Fibroblast of lung (primary cell): ENCODE results near the gene PCDHGA1. TPM values are rescaled to one million over a fixed set of nuclear protein-coding genes. Genes with fewer than 3 reads are reported as not detected.

Source experiments
- DNase-seq, 2 donors: peaks; one replicate each; pipeline versions ENCODE4 v3.0.0 to v3.0.0-alpha.2; 2010; ENCODE audit warnings: low read depth in 2 of 2
- H2AFZ ChIP-seq: 2 replicates; pipeline ENCODE4 v1.5.1; 2012; ENCODE audit warnings: low read length, control low read depth, inconsistent platforms
- H3K27ac ChIP-seq: 2 replicates; pipeline ENCODE4 v1.5.1; 2011; ENCODE audit warnings: low read length, control low read depth; ENCODE audit not compliant: insufficient read depth
- H3K27me3 ChIP-seq: 2 replicates; pipeline ENCODE4 v1.5.1; 2011; ENCODE audit warnings: mild to moderate bottlenecking, low read length; ENCODE audit not compliant: control insufficient read depth, insufficient read depth
- H3K36me3 ChIP-seq: 2 replicates; pipeline ENCODE4 v1.5.1; 2011; ENCODE audit warnings: low read length; ENCODE audit not compliant: control insufficient read depth, insufficient read depth
- H3K4me1 ChIP-seq: 2 replicates; pipeline ENCODE4 v1.5.1; 2011; ENCODE audit warnings: low read length; ENCODE audit not compliant: control insufficient read depth, insufficient read depth; ENCODE audit errors: extremely low read depth
- H3K4me2 ChIP-seq: 2 replicates; pipeline ENCODE4 v1.5.1; 2011; ENCODE audit warnings: low read length, control low read depth; ENCODE audit not compliant: insufficient read depth; ENCODE audit errors: extremely low read depth
- H3K4me3 ChIP-seq, 4 experiments: fragments of 200-600 bp in 1 of 4; sonication (generic) in 1 of 4; replicated peaks in 1 of 4; 2 replicates each; pipeline ENCODE4 v1.5.1; 2011 to 2016; ENCODE audit warnings: low read length in 4 of 4, low read depth in 3 of 4, mild to moderate bottlenecking in 3 of 4, control low read depth in 2 of 4, inconsistent platforms in 1 of 4, mixed read lengths in 1 of 4; ENCODE audit not compliant: insufficient read depth in 1 of 4; ENCODE audit errors: control extremely low read depth in 1 of 4
- H3K79me2 ChIP-seq: 2 replicates; pipeline ENCODE4 v1.5.1; 2012; ENCODE audit warnings: mild to moderate bottlenecking, low read length, inconsistent platforms; ENCODE audit not compliant: control insufficient read depth, insufficient read depth
- H3K9ac ChIP-seq: 2 replicates; pipeline ENCODE4 v1.5.1; 2011; ENCODE audit warnings: mild to moderate bottlenecking, low read length, control low read depth; ENCODE audit not compliant: insufficient read depth
- H3K9me3 ChIP-seq: 2 replicates; pipeline ENCODE4 v1.5.1; 2012; ENCODE audit warnings: low read depth, low read length; ENCODE audit not compliant: control insufficient read depth, insufficient read depth
- H4K20me1 ChIP-seq: 2 replicates; pipeline ENCODE4 v1.5.1; 2011; ENCODE audit warnings: low read length; ENCODE audit not compliant: control insufficient read depth, insufficient read depth; ENCODE audit errors: extremely low read depth
- EZH2 ChIP-seq: IDR thresholded peaks from 2 replicates; pipeline ENCODE4 v1.5.1; 2012; ENCODE audit warnings: low read length, control low read depth, mild to moderate bottlenecking; ENCODE audit errors: missing control alignments
- polyA plus RNA-seq, 2 donors: library from polyadenylated mRNA; depleted of rRNA in 1 of 2; stranded (reverse) in 1 of 2; unstranded in 1 of 2; fragments of >200 nt; gene quantifications; 2 replicates each; pipeline ENCODE4 v1.2.1, GENCODE V29; 2011 to 2012; ENCODE audit warnings: missing spikeins in 1 of 2
- total RNA-seq: library from RNA; depleted of rRNA; stranded (reverse); fragments of >200 nt; gene quantifications from 2 replicates; pipeline ENCODE4 v1.2.1, GENCODE V29; 2014
- TF ChIP-seq, protein P1 (sequence below), 2 donors: IDR thresholded peaks in 1 of 2; conservative IDR thresholded peaks in 1 of 2; 1 replicate in 1 of 2; 2 replicates in 1 of 2; pipeline ENCODE4 v1.5.1; 2011 to 2012; ENCODE audit warnings: low read length in 2 of 2, control low read depth in 1 of 2, inconsistent platforms in 1 of 2, low read depth in 1 of 2, mild to moderate bottlenecking in 1 of 2

PCDHGA1 gene
- total and polyA plus RNA-seq, 2 donors (not counting 1 experiment from before 2014, with no cell fraction given), result 1.6 to 1.8 TPM

DNA sequence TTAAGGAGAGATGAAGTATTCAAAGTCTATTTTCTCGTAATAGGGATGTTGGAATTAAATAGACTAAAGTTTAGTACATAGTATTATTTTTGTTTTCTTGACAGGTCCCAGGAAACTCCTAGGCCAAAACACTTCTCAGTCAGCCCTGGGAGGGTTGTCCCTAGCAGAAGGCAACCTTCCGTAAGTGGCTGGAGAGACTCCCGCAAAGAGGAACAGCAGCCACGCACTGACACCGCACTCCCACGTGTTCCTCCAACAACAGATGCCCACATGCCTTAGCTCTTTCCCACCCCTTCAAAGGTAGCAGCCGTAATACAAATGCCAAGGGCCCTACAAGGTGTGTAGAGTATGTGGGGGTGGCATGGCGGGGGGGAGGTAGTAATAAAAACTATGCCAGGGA, 187.0 kb downstream of the PCDHGA1 start:
- H3K4me3 ChIP-seq, result no peak overlapping the region
- H3K27me3 ChIP-seq, result no peaks in the 10 kb centered on the region
- no peaks in the 10 kb centered on the region for H3K79me2 ChIP-seq
- peaks cover 2% of the 10 kb centered on the region for H3K36me3 ChIP-seq
- DNase-seq, result no peak
- H3K4me2 ChIP-seq, result no peak overlapping the region
- no peaks in the 10 kb centered on the region for H3K9me3 ChIP-seq
- peaks cover 73% of the 10 kb centered on the region for H3K4me1 ChIP-seq
- no peak overlapping the region for H3K9ac ChIP-seq
- TF ChIP-seq, protein P1, sequence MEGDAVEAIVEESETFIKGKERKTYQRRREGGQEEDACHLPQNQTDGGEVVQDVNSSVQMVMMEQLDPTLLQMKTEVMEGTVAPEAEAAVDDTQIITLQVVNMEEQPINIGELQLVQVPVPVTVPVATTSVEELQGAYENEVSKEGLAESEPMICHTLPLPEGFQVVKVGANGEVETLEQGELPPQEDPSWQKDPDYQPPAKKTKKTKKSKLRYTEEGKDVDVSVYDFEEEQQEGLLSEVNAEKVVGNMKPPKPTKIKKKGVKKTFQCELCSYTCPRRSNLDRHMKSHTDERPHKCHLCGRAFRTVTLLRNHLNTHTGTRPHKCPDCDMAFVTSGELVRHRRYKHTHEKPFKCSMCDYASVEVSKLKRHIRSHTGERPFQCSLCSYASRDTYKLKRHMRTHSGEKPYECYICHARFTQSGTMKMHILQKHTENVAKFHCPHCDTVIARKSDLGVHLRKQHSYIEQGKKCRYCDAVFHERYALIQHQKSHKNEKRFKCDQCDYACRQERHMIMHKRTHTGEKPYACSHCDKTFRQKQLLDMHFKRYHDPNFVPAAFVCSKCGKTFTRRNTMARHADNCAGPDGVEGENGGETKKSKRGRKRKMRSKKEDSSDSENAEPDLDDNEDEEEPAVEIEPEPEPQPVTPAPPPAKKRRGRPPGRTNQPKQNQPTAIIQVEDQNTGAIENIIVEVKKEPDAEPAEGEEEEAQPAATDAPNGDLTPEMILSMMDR (conservative IDR thresholded peaks at IDR 0.05 in 1 of 2, IDR thresholded peaks at IDR 0.05 in 1 of 2; ENCODE audit: low read depth in 1 of 2, low read length in 2 of 2), result no peak
- no peak for TF ChIP-seq EZH2
- H4K20me1 ChIP-seq, result no peaks in the 10 kb centered on the region
- H2AFZ ChIP-seq, result no peak overlapping the region
- H3K27ac ChIP-seq, result peak overlapping the region; percentile 70

DNA sequence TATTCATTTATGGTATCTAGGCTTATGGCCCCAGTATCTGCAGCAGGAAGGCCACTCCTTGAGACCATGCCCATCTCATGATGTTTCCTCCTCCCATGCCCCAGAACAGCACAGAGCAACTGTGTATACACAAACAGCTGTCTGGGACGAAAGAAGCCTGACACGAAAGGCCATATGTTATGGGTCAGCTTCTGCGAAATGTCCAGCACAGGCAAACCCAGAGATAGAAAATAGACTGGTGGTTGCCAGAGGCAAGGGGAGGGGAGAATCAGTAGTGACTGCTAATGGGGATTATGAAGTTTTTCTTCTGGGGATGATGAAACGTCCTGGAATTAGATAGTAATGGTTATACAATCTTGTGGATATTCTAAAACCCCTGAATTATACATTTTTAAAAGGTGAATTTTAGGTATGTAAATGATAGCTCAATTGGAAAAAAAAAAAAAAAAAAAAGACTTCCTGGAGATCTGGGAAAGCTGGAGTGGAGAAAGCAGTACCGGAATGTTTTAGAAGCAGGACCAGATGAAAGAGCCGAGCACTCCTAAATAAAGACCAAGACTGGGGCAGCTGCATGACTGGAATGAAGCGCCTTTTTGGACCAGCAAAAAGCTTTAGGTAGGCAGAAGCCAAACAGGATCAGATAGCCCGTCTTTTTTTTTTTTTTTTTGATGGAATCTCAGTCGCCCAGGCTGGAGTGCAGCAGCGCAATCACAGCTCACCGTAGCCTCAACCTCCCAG, 187.7 kb downstream of the PCDHGA1 start:
- no peak overlapping the region for H3K4me3 ChIP-seq
- H3K4me1 ChIP-seq, result peaks cover 75% of the 10 kb centered on the region
- no peak overlapping the region for H3K4me2 ChIP-seq
- peak in 1 of 2 donors; percentile 95 for DNase-seq
- H3K27me3 ChIP-seq, result no peaks in the 10 kb centered on the region
- H3K9me3 ChIP-seq, result no peaks in the 10 kb centered on the region
- no peaks in the 10 kb centered on the region for H4K20me1 ChIP-seq
- H3K27ac ChIP-seq, result peak overlapping the region; percentile 70
- TF ChIP-seq EZH2, result no peak
- TF ChIP-seq, protein P1 (conservative IDR thresholded peaks at IDR 0.05 in 1 of 2, IDR thresholded peaks at IDR 0.05 in 1 of 2; ENCODE audit: low read depth in 1 of 2, low read length in 2 of 2), result no peak
- no peaks in the 10 kb centered on the region for H3K79me2 ChIP-seq
- H3K9ac ChIP-seq, result no peak overlapping the region
- no peaks in the 10 kb centered on the region for H3K36me3 ChIP-seq
- H2AFZ ChIP-seq, result no peak overlapping the region

DNA sequence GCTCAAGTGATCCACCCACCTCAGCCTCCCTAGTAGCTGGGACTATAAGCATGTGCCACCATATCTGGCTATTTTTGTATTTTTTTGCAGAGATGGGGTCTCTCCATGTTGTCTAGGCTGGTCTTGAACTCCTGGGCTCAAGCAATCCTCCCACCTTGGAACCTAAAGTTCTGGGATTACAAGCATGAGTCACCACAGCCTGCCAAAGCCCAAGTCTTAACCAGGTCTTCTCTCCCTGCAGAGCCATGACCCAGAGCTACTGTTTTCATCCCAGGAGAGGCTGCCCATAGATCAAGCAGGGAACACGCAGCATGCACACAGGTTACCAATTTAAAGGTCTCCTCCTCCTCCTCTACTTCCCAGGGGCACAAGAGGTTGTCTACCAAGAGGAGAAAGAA, 188.3 kb downstream of the PCDHGA1 start:
- H2AFZ ChIP-seq, result no peak overlapping the region
- no peaks in the 10 kb centered on the region for H3K27me3 ChIP-seq
- peak overlapping the region; percentile 46 for H3K27ac ChIP-seq
- H3K4me2 ChIP-seq, result no peak overlapping the region
- H3K9ac ChIP-seq, result no peak overlapping the region
- DNase-seq, result no peak
- H3K79me2 ChIP-seq, result no peaks in the 10 kb centered on the region
- H4K20me1 ChIP-seq, result no peaks in the 10 kb centered on the region
- H3K9me3 ChIP-seq, result no peaks in the 10 kb centered on the region
- peaks cover 70% of the 10 kb centered on the region for H3K4me1 ChIP-seq
- no peak for TF ChIP-seq EZH2
- TF ChIP-seq, protein P1 (conservative IDR thresholded peaks at IDR 0.05 in 1 of 2, IDR thresholded peaks at IDR 0.05 in 1 of 2; ENCODE audit: low read depth in 1 of 2, low read length in 2 of 2), result no peak
- no peak overlapping the region for H3K4me3 ChIP-seq
- no peaks in the 10 kb centered on the region for H3K36me3 ChIP-seq
